Uterus (tissue), 4 donors: ENCODE results near the gene SETD6. TPM values are rescaled to one million over a fixed set of nuclear protein-coding genes. Genes with fewer than 3 reads are reported as not detected.

Experiments
- DNase-seq, 2 donors: peaks; one replicate each; pipeline ENCODE4 v3.0.0-alpha.2; 2019 to 2020
- H3K27ac ChIP-seq, 2 donors: fragments of 200-600 bp; sonication (generic); 1 replicate in 1 of 2; 2 replicates in 1 of 2; pipeline ENCODE4 v1.5.1; 2016 to 2018
- H3K27me3 ChIP-seq, 2 donors: fragments of 200-600 bp; sonication (generic); one replicate each; pipeline ENCODE4 v1.5.1; 2018 to 2019; ENCODE audit warnings: control low read depth in 1 of 2
- H3K36me3 ChIP-seq, 2 donors: fragments of 200-600 bp; sonication (generic); one replicate each; pipeline ENCODE4 v1.5.1; 2019; ENCODE audit warnings: control low read depth in 1 of 2
- H3K4me1 ChIP-seq, 2 donors: fragments of 200-600 bp; sonication (generic); one replicate each; pipeline ENCODE4 v1.5.1; 2018 to 2019; ENCODE audit warnings: control low read depth in 1 of 2
- H3K4me3 ChIP-seq, 2 donors: fragments of 200-600 bp; sonication (generic); 1 replicate in 1 of 2; 2 replicates in 1 of 2; pipeline ENCODE4 v1.5.1; 2018 to 2019; ENCODE audit warnings: mild to moderate bottlenecking in 1 of 2
- H3K9me3 ChIP-seq, 2 donors: fragments of 200-600 bp; sonication (generic); one replicate each; pipeline ENCODE4 v1.5.1; 2019; ENCODE audit warnings: control low read depth in 1 of 2
- CTCF ChIP-seq, 4 experiments: fragments of 200-600 bp in 2 of 4; fragments of 450-650 bp in 2 of 4; sonication (generic) in 2 of 4; IDR thresholded peaks; one replicate each; pipeline ENCODE4 v1.5.1; 2016 to 2019; ENCODE audit warnings: antibody characterized with exemption in 4 of 4, mild to moderate bottlenecking in 2 of 4, moderate library complexity in 1 of 4
- POLR2A ChIP-seq, 2 donors: fragments of 450-650 bp; IDR thresholded peaks; one replicate each; pipeline ENCODE4 v1.6.1; 2016; ENCODE audit warnings: antibody characterized with exemption in 2 of 2, mild to moderate bottlenecking in 1 of 2, moderate library complexity in 1 of 2
- intact Hi-C: fragments of 100-400 bp; cut with DNase I; formaldehyde crosslinking; loops from one replicate; pipeline ENCODE4 v1.15.1; 2023; ENCODE audit warnings: low total_unique reads
- total RNA-seq, 4 donors: library from RNA; depleted of rRNA in 3 of 4; stranded (reverse); fragments of >200 nt in 3 of 4; gene quantifications; one replicate each; pipeline versions ENCODE4 v1.1.0 to v1.2.4, GENCODE V29; 2014 to 2023
- donor health status: DM: yes; HTN: yes; CAD: no.

The SETD6 gene
- total RNA-seq, 4 donors from 2014 or later: 22.4 to 157 (median 43.0) TPM

- intact Hi-C loops: no loop called here
- no peak for DNase-seq
- H3K9me3 ChIP-seq: no peaks in the 10 kb centered on the region
- peaks cover 0 to 12% of the 10 kb centered on the region in 2 donors for H3K4me1 ChIP-seq
- H3K4me3 ChIP-seq: no peak overlapping the region
- TF ChIP-seq CTCF (IDR thresholded peaks at IDR 0.05): no peak
- no peak for TF ChIP-seq POLR2A (IDR thresholded peaks at IDR 0.05)
- no peak overlapping the region for H3K27ac ChIP-seq
- H3K36me3 ChIP-seq: no peaks in the 10 kb centered on the region
- H3K27me3 ChIP-seq: no peaks in the 10 kb centered on the region
Observed at GRCh38 chr16:58497935-58498334, 17.4 kb upstream of the SETD6 start.

GRCh38 chr16:58498341-58499091 lies 16.8 kb upstream of the SETD6 start:
- no peak overlapping the region for H3K27ac ChIP-seq
- no peaks in the 10 kb centered on the region for H3K27me3 ChIP-seq
- intact Hi-C loops: no loop called here
- no peaks in the 10 kb centered on the region for H3K36me3 ChIP-seq
- DNase-seq: no peak
- no peak for TF ChIP-seq CTCF (IDR thresholded peaks at IDR 0.05)
- TF ChIP-seq POLR2A (IDR thresholded peaks at IDR 0.05): no peak
- peaks cover 0 to 12% of the 10 kb centered on the region in 2 donors for H3K4me1 ChIP-seq
- H3K9me3 ChIP-seq: no peaks in the 10 kb centered on the region
- no peak overlapping the region for H3K4me3 ChIP-seq

DNA sequence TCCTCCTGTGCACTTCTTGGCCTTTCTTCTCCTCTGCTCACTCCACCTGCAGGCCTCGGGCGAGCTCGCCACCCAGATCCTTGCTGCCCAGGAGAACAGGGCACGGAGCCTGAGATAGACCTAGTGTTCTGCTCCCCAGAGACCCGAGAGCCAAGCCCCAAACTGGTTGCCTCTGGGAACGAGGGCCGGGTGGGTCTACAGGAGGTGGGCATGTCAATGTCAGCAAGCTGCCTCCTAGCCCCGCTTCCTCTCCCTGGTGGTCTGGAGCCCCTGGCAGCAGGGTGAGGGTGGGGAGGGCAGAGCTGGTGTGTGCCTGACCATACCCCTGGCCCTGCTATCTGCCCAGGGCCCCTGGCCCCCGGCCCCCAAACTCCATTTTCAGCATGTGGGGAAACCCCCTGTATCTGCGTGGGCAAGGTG lies 16.2 kb upstream of the SETD6 start:
- intact Hi-C loops: no loop called here
- peaks cover 0 to 12% of the 10 kb centered on the region in 2 donors for H3K4me1 ChIP-seq
- H3K36me3 ChIP-seq: no peaks in the 10 kb centered on the region
- no peak for TF ChIP-seq CTCF (IDR thresholded peaks at IDR 0.05)
- no peak for TF ChIP-seq POLR2A (IDR thresholded peaks at IDR 0.05)
- DNase-seq: no peak
- H3K27ac ChIP-seq: no peak overlapping the region
- H3K27me3 ChIP-seq: no peaks in the 10 kb centered on the region
- no peak overlapping the region for H3K4me3 ChIP-seq
- H3K9me3 ChIP-seq: no peaks in the 10 kb centered on the region

DNA sequence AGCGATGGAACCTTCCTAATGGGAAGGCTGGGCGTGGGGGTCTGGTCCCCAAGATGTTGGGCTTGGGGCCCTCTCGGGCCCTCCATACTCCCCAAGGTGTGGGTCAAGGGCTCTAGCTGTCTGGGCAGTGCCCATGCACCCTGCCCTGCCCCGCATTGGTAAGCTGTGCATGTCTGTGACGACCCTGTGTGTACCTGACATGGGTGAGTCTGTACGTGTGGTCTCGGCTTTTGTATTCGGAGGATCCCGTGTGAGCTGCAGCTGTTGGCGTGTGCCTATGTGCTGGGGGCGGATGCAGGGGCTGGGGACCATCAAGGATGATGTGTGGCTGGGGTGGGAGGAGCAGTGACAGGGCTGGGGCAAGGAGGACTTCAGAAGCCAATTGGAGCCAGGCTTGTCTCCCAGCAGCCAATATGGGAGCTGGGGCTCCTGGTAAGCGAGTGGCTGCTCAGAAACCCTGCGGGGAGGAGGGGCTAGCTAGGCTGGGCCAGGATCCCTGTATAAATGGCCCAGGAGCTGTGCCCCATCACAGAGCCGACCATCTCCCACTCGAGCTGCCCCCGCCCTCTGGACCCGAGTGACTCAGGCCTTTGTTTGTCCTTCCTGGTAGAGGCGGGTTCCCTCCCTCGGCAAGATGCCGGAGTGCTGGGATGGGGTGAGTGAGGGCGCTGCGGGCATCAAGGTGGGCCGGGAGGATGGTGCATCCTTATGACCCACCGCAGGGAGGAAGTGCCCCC lies 15.5 kb upstream of the SETD6 start, which contains the start of gene NDRG4:
TSS of gene NDRG4 (plus strand) at position 529 of the 737 bp plus-strand sequence. CDS start at position 635, 106 bp downstream.
- H3K4me3 ChIP-seq: no peak within 1 kb of the TSS
- H3K27ac ChIP-seq: no peak within 1 kb of the TSS
- no peaks in the 10 kb centered on the region for H3K36me3 ChIP-seq
- intact Hi-C loops: no loop called here
- peaks cover 0 to 12% of the 10 kb centered on the region in 2 donors for H3K4me1 ChIP-seq
- no peaks in the 10 kb centered on the region for H3K27me3 ChIP-seq
- no peak for DNase-seq
- H3K9me3 ChIP-seq: no peaks in the 10 kb centered on the region
- TF ChIP-seq CTCF (IDR thresholded peaks at IDR 0.05) (no peak), POLR2A (IDR thresholded peaks at IDR 0.05) (no peak)
